ENCODE data around the gene TUSC2.

TUSC2 gene

GRCh38 chr3:50342813-50343633 lies 15.0 kb upstream of the TUSC2 start:
- TF ChIP-seq POLR2AphosphoS5 (IDR thresholded peaks at IDR 0.05; ENCODE audit: low read depth, low read length) (no peak), REST (IDR thresholded peaks at IDR 0.05; ENCODE audit: insufficient read depth in 1 of 2, low read depth in 2 of 2, low read length in 2 of 2) (no peak), TAF1 (IDR thresholded peaks at IDR 0.05; ENCODE audit: borderline replicate concordance, insufficient read depth, low read length) (no peak), SIN3A (IDR thresholded peaks at IDR 0.05; ENCODE audit: borderline replicate concordance, insufficient read depth, low read length) (no peak), FOXP2 (optimal IDR thresholded peaks at IDR 0.05; ENCODE audit: borderline replicate concordance, extremely low read depth, extremely low read length, insufficient read depth) (no peak)

GRCh38 chr3:50341996-50342650 lies 14.1 kb upstream of the TUSC2 start:
- no peak for TF ChIP-seq REST (IDR thresholded peaks at IDR 0.05; ENCODE audit: insufficient read depth in 1 of 2, low read depth in 2 of 2, low read length in 2 of 2)
- TF ChIP-seq SIN3A (IDR thresholded peaks at IDR 0.05; ENCODE audit: borderline replicate concordance, insufficient read depth, low read length), result no peak
- TF ChIP-seq POLR2AphosphoS5 (IDR thresholded peaks at IDR 0.05; ENCODE audit: low read depth, low read length), result no peak
- no peak for TF ChIP-seq FOXP2 (optimal IDR thresholded peaks at IDR 0.05; ENCODE audit: borderline replicate concordance, extremely low read depth, extremely low read length, insufficient read depth)
- no peak for TF ChIP-seq TAF1 (IDR thresholded peaks at IDR 0.05; ENCODE audit: borderline replicate concordance, insufficient read depth, low read length)

GRCh38 chr3:50341537-50341936 lies 13.5 kb upstream of the TUSC2 start:
- TF ChIP-seq SIN3A (IDR thresholded peaks at IDR 0.05; ENCODE audit: borderline replicate concordance, insufficient read depth, low read length), result no peak
- TF ChIP-seq POLR2AphosphoS5 (IDR thresholded peaks at IDR 0.05; ENCODE audit: low read depth, low read length), result no peak
- TF ChIP-seq TAF1 (IDR thresholded peaks at IDR 0.05; ENCODE audit: borderline replicate concordance, insufficient read depth, low read length), result no peak
- no peak for TF ChIP-seq REST (IDR thresholded peaks at IDR 0.05; ENCODE audit: insufficient read depth in 1 of 2, low read depth in 2 of 2, low read length in 2 of 2)
- TF ChIP-seq FOXP2 (optimal IDR thresholded peaks at IDR 0.05; ENCODE audit: borderline replicate concordance, extremely low read depth, extremely low read length, insufficient read depth), result no peak

GRCh38 chr3:50340448-50341329 lies 12.7 kb upstream of the TUSC2 start, which contains the start of gene RASSF1:
RASSF1 (minus strand) TSS chr3:50340836; CDS start chr3:50340805, 31 bp downstream.
- TF ChIP-seq TAF1 (IDR thresholded peaks at IDR 0.05; ENCODE audit: borderline replicate concordance, insufficient read depth, low read length) (no peak), POLR2AphosphoS5 (IDR thresholded peaks at IDR 0.05; ENCODE audit: low read depth, low read length) (no peak), FOXP2 (optimal IDR thresholded peaks at IDR 0.05; ENCODE audit: borderline replicate concordance, extremely low read depth, extremely low read length, insufficient read depth) (no peak), SIN3A (IDR thresholded peaks at IDR 0.05; ENCODE audit: borderline replicate concordance, insufficient read depth, low read length) (no peak), REST (IDR thresholded peaks at IDR 0.05; ENCODE audit: insufficient read depth in 1 of 2, low read depth in 2 of 2, low read length in 2 of 2) (no peak)
